Measurements from ENCODE around the gene PARD3.

Gene PARD3

DNA sequence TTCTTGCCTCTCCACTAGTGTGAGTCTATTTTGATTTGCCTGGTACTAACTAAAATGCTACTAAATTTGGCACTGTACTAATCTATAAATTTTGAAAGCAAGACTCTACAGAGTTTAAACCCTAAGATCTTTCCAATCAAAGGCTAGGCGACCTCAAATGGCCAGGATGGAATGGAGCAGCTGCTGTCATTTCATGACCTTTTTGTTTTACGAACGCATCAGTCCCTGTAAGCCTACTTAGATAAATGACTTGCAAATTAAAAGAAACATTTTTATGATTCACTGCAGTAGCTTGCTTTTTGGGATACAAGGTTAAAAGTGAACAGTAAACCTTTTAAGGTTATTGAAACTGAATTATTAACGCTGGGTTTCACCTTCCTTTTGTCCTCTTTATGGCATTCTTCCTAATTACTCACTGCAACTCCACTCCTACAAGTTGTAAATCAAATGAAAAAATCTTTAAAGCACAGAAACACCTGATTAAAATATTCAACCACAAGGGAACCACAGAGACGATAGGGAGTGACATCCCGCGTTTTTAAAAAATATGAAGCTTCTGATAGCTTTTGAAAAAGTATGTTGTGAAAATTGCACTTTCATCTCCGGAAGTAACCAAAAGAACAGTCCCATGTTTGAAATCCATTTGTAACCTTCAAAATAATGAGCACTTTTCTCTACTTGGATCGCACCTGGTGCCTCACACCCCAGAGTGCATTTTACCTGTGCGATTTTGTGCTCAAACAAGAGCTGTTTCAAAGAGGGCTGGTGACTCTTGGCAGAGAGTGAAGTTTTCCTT is 595.1 kb downstream of the PARD3 start:
- H3K27me3 Mint-ChIP-seq: no peaks in the 10 kb centered on the region
- ATAC-seq (replicated peaks): no peak
- no peaks in the 10 kb centered on the region for H3K9me3 Mint-ChIP-seq
- no peak overlapping the region for H3K4me3 Mint-ChIP-seq
- H3K4me1 Mint-ChIP-seq (ENCODE audit: low read depth in 2 of 2): no peaks in the 10 kb centered on the region
- H3K36me3 Mint-ChIP-seq (ENCODE audit: insufficient read depth): no peaks in the 10 kb centered on the region
- DNase-seq: no peak
- no peak overlapping the region for H3K27ac Mint-ChIP-seq

DNA sequence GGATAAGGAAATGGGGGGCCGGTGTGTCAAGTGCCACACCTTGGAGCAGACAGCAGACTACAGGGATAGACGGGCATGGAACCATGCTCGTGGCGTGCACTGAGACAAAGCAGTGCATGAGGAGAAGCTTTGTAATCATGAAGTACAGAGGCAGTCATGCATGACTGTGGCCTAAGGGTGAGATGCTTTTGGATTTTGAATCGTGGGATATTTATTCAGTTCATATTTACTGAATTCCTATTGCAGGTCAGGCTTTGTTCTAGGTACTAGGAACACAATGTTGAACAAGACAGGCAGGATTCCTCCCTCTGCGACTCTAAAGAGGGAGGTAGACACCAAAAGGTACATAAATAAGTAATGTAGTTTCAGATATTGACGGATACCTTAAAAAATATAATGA is 597.6 kb downstream of the PARD3 start:
- no peaks in the 10 kb centered on the region for H3K4me1 Mint-ChIP-seq (ENCODE audit: low read depth in 2 of 2)
- DNase-seq: no peak
- no peaks in the 10 kb centered on the region for H3K9me3 Mint-ChIP-seq
- no peak for ATAC-seq (replicated peaks)
- no peak overlapping the region for H3K27ac Mint-ChIP-seq
- no peaks in the 10 kb centered on the region for H3K36me3 Mint-ChIP-seq (ENCODE audit: insufficient read depth)
- H3K27me3 Mint-ChIP-seq: no peaks in the 10 kb centered on the region
- H3K4me3 Mint-ChIP-seq: no peak overlapping the region

DNA sequence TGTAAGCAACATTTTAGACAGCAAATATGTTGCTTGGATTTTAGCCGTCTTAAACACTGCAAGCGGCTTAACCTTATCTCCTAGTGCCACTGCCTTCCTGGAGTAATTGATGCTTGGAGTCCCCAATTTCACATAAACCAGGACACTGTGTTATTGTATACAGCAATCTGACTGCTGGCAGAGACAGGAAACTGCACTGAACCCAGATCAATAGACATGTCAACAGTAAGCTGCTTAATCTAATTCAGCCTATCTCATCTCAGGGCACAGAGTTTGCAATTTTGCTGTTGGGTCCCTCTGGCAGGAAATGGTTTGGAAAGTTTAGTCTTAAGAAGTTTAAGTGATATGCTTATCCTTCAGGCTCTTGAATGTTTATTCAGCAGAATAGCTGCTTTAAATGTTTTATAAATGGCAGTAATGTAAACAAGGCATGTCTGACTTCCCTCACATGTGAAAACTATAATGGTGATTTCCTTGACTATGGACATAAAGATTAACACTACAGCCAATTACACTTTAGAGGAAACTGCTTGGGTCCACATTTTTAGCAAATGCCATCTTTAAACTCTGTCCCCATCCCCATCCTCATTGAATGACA is 598.6 kb downstream of the PARD3 start:
- Mint-ChIP-seq H3K27ac (no peak overlapping the region), H3K4me1 (ENCODE audit: low read depth in 2 of 2) (no peaks in the 10 kb centered on the region), H3K27me3 (no peaks in the 10 kb centered on the region), H3K36me3 (ENCODE audit: insufficient read depth) (no peaks in the 10 kb centered on the region), H3K9me3 (no peaks in the 10 kb centered on the region), H3K4me3 (no peak overlapping the region)
- ATAC-seq (replicated peaks) (no peak), DNase-seq (no peak)

DNA sequence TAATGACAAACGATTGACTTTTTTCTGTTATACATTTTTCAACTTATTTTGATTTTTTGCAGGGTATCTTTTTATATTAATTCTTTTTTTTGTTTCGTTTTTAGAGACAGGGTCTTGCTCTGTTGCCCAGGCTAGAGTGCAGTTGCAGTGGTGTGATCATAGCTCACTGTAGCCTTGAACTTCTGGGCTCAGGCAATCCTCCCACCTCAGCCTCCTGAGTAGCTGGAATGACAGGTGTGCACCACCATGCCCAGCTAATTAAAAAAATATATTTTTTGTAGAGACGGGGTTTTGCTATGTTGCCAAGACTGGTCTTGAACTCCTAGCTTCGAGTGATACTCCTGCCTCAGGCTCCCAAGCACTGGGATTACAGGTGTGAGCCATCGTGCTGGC is 601.3 kb downstream of the PARD3 start:
- Mint-ChIP-seq H3K4me1 (ENCODE audit: low read depth in 2 of 2) (no peaks in the 10 kb centered on the region), H3K9me3 (peaks cover 0 to 2% of the 10 kb centered on the region in 2 donors), H3K36me3 (ENCODE audit: insufficient read depth) (no peaks in the 10 kb centered on the region), H3K4me3 (no peak overlapping the region), H3K27ac (no peak overlapping the region), H3K27me3 (no peaks in the 10 kb centered on the region)
- DNase-seq (no peak), ATAC-seq (replicated peaks) (no peak)

DNA sequence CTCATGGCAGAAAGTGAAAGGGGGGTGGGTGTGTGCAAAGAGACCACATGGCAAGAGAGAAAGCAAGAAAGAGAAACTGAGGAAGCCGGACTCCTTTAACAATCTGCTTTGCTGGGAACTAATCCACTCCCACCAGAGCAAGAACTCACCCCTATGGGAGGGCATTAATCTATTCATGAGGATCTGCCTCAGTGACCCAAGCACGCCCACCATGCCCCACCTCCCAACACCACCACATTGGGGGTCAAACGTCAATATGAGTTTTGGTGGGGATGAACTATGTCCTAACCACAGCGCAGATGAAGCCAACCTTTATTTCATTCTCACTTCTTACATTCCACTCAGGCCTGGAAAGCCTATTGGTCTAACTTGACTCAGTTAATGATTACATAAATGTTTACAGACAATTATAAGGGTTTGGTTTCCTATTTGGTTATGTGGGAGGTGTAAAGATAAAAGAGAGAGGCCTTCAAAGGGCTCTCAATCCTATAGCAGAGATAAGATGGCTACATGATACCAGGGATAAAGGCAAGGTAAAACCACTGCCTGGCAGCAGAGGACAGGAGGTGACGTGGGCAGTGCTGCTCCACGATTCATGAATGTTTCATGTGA is 601.8 kb downstream of the PARD3 start:
- Mint-ChIP-seq H3K27ac (no peak overlapping the region), H3K9me3 (peaks cover 0 to 2% of the 10 kb centered on the region in 2 donors), H3K27me3 (no peaks in the 10 kb centered on the region), H3K4me1 (ENCODE audit: low read depth in 2 of 2) (no peaks in the 10 kb centered on the region), H3K36me3 (ENCODE audit: insufficient read depth) (no peaks in the 10 kb centered on the region), H3K4me3 (no peak overlapping the region)
- no peak for ATAC-seq (replicated peaks)
- no peak for DNase-seq

DNA sequence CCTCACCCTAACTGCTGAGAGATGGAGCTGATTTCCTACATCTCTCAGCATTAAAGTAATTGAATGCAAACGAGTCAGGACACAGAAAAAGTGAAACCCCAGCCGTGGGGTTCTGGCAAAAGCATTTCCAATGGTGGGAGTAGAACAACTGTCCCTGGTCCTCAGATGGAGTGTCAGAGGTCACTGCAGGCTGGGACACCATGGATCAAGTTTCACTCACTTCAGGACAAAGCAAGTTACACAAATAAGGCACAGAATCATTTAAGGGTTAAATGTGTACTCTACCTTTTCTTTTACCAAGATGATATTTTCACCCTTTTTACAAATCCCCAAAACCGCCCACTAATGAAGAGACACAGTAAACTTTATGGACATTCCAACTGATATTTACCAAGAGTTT is 607.8 kb downstream of the PARD3 start:
- no peak overlapping the region for H3K4me3 Mint-ChIP-seq
- no peaks in the 10 kb centered on the region for H3K4me1 Mint-ChIP-seq (ENCODE audit: low read depth in 2 of 2)

DNA sequence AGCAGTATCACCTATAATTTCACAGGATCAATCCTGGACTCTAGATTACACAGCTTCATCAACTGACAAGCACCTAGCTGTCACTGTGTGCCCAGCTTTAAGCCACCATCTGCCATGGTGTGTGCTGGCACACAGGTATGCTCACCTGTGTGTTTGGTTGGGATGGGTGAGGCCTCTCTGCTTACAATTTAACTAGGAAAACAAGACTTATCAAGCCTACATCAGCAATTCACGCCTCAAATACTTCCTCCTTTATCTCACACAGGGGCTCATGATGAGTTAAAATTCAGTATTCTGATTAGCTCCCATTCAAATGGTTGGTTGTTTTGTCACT is 608.2 kb downstream of the PARD3 start:
- Mint-ChIP-seq H3K27me3 (peaks cover 0 to 18% of the 10 kb centered on the region in 2 donors), H3K4me3 (no peak overlapping the region), H3K36me3 (ENCODE audit: insufficient read depth) (no peaks in the 10 kb centered on the region), H3K4me1 (ENCODE audit: low read depth in 2 of 2) (no peaks in the 10 kb centered on the region), H3K9me3 (peaks cover 2 to 7% of the 10 kb centered on the region in 2 donors), H3K27ac (no peak overlapping the region)
- ATAC-seq (replicated peaks): no peak
- no peak for DNase-seq

More for the DNA sequence above, 607.8 kb downstream of the PARD3 start:
- Mint-ChIP-seq H3K27me3 (peaks cover 0 to 18% of the 10 kb centered on the region in 2 donors), H3K36me3 (ENCODE audit: insufficient read depth) (no peaks in the 10 kb centered on the region), H3K9me3 (peaks cover 2 to 7% of the 10 kb centered on the region in 2 donors), H3K27ac (no peak overlapping the region)
- DNase-seq (no peak), ATAC-seq (replicated peaks) (no peak)

DNA sequence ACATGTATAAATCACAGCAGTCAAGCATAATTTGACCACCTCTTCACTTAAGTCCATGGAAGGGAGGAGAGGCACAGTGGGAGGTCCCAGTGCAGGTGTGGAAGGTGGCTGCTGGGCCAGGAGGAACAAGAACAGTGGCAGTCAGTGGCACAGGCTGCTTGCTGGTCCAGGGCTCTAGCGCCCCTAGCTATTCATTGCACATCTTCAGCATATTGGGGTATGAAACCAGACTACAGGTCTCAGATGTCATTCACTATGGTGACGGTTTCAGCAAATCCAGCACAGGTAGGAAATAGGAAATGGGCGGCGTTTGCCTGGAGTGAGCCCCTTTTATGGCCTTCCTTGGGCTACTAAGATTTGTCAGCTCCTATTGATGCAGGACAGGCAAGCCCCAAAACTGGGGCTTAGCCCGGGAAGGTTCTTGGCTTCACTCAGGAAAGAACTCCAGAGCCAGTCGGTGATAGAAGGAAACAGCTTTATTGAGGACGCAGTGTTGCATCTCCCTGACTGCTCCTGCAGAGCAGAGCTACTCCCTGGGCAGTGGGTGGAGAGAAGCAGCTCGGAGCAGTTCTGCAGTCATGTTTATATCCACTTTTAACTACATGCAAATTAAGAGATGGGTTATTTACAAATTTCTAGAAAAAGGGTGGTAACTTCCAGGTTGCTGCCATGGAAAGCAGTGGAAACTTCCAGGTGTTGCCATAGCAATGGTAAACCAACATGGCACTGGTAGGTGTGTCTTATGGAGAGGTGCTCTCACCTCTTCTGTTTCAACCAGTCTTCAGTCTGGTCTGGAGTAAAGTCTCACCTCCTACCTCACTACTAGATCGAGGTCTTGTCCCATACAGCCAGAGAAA is 608.8 kb downstream of the PARD3 start:
- no peak for DNase-seq
- peaks cover 0 to 18% of the 10 kb centered on the region in 2 donors for H3K27me3 Mint-ChIP-seq
- H3K4me1 Mint-ChIP-seq (ENCODE audit: low read depth in 2 of 2): no peaks in the 10 kb centered on the region
- no peaks in the 10 kb centered on the region for H3K36me3 Mint-ChIP-seq (ENCODE audit: insufficient read depth)
- no peak overlapping the region for H3K4me3 Mint-ChIP-seq
- no peak for ATAC-seq (replicated peaks)
- no peak overlapping the region for H3K27ac Mint-ChIP-seq
- H3K9me3 Mint-ChIP-seq: peaks cover 2 to 7% of the 10 kb centered on the region in 2 donors

DNA sequence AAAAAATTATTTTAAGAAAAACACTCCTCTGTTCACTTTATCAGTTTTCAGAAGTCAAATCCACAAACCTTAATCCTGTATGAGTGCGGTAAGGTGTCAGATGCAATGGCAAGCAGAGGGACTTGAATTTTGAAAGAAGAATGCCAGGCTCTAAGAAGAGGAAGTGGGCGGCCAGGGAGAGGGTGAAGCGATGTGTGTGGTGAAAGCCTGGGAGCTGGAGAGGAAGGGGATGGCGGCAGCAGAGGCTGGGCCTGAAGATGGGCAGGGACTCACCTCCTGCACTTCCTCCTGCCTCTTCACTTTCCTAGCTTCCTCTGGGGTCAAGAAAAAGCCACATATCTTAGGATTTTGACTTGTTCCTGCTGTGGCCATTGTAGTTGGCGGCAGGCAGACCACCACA is 609.6 kb downstream of the PARD3 start:
- Mint-ChIP-seq H3K4me3 (no peak overlapping the region), H3K27me3 (peaks cover 0 to 18% of the 10 kb centered on the region in 2 donors), H3K36me3 (ENCODE audit: insufficient read depth) (no peaks in the 10 kb centered on the region), H3K9me3 (peaks cover 0 to 7% of the 10 kb centered on the region in 2 donors), H3K4me1 (ENCODE audit: low read depth in 2 of 2) (no peaks in the 10 kb centered on the region), H3K27ac (no peak overlapping the region)
- DNase-seq (no peak), ATAC-seq (replicated peaks) (no peak)

DNA sequence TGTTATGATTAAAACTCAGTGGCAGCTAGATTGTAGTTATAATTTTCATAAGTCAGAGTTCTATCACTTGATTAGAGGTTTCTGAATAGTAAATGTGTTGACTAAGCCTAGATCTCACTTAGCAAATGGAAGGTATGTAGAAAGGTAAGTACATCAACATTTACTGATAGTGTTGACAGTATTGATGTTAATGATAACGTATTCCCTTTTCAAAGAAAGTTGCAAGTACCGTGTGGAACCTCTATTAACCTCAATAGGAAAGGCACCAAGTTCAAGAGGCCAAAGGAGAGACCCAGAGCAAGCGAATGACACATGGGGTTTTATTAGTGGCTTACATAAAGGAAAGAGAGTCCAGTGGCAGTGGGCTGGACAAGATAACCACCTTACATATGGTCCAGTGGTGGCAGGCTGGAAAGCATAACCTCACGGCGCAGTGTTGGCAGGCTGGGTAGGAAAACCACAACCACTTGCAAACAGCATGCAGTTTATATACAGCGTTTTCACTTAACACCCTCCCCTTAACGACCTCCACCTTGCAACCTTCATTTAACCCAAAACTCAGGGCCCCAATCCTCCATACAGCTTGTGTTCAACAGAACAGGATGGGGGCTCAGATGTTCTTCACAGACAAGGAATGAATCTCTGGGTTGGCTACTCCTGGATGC is 611.0 kb downstream of the PARD3 start:
- peaks cover 0 to 7% of the 10 kb centered on the region in 2 donors for H3K9me3 Mint-ChIP-seq
- H3K36me3 Mint-ChIP-seq (ENCODE audit: insufficient read depth): no peaks in the 10 kb centered on the region
- ATAC-seq (replicated peaks) (no peak), DNase-seq (no peak)
- peaks cover 0 to 18% of the 10 kb centered on the region in 2 donors for H3K27me3 Mint-ChIP-seq
- H3K27ac Mint-ChIP-seq: no peak overlapping the region
- no peaks in the 10 kb centered on the region for H3K4me1 Mint-ChIP-seq (ENCODE audit: low read depth in 2 of 2)
- H3K4me3 Mint-ChIP-seq: no peak overlapping the region

DNA sequence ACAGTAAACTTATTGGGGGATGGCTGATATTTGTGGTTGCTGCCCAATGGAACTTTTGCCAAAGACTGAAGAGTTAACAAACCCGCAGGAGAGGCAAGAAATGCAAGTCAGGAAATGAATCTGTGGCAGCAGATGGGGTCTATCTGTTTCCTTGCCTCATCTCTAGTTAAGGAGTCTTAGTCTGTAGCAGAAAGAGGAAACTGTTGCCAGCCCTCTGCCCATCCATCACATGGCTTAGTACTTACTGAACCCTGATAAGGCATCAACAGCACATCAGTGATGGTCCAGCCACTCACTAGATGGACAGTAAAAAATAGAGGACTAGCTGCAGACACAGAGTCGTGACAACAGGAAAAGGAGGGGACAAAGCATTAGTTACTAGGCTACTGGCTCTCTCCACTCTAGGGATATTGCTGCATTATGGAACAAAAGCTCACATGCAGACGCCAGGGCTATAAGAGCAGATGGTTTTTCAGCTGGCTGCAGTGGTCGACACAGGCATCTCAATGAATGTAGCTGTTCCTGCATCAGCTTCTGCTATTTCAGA is 614.7 kb downstream of the PARD3 start:
- no peaks in the 10 kb centered on the region for H3K4me1 Mint-ChIP-seq (ENCODE audit: low read depth in 2 of 2)
- no peak for DNase-seq
- no peaks in the 10 kb centered on the region for H3K36me3 Mint-ChIP-seq (ENCODE audit: insufficient read depth)
- H3K9me3 Mint-ChIP-seq: no peaks in the 10 kb centered on the region
- no peak for ATAC-seq (replicated peaks)
- peaks cover 0 to 7% of the 10 kb centered on the region in 2 donors for H3K27me3 Mint-ChIP-seq
- H3K4me3 Mint-ChIP-seq: no peak overlapping the region
- no peak overlapping the region for H3K27ac Mint-ChIP-seq

DNA sequence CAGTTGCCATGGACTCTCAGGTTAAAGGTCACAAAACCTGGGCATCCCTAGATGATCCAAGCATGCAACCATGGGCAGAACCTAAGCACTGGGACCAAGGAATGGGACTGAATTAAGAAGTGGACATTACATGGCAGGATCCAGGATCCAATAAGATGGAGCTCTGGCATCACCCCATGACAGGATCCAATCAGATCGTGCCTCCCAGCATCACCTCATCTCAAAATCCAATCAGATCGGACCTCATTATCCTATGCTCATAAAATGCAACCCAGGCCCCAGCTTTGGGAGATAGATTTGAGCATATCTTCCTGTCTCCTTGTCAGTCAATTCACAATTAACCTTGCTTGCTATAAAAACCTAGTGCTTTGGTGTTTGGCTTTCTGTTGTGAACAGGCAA is 616.1 kb downstream of the PARD3 start:
- DNase-seq: no peak
- Mint-ChIP-seq H3K9me3 (no peaks in the 10 kb centered on the region), H3K4me1 (ENCODE audit: low read depth in 2 of 2) (no peaks in the 10 kb centered on the region), H3K27me3 (peaks cover 0 to 7% of the 10 kb centered on the region in 2 donors), H3K4me3 (no peak overlapping the region), H3K27ac (no peak overlapping the region), H3K36me3 (ENCODE audit: insufficient read depth) (no peaks in the 10 kb centered on the region)
- no peak for ATAC-seq (replicated peaks)

DNA sequence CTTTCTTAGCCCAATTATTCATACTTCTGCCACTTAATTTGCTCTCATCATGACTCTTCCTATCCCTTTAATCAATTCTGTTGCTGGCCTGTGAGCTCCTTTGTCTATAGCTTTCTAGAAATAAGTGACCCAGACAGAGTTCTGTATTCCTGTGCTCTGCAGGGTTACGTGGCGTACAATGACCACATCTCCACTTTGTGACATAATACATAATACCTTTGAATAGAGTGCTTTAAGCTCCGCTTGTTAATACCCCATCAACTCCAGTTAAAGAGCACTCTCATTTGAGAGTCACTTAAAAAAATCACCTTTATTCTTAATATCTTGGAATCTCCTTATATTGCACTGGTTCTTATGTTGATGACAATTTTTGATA is 619.0 kb downstream of the PARD3 start:
- Mint-ChIP-seq H3K36me3 (ENCODE audit: insufficient read depth) (no peaks in the 10 kb centered on the region), H3K27me3 (no peaks in the 10 kb centered on the region), H3K4me1 (ENCODE audit: low read depth in 2 of 2) (no peaks in the 10 kb centered on the region), H3K4me3 (no peak overlapping the region), H3K27ac (no peak overlapping the region), H3K9me3 (peaks cover 0 to 2% of the 10 kb centered on the region in 2 donors)
- no peak for ATAC-seq (replicated peaks)
- DNase-seq: no peak

Measured in effector memory CD8-positive, alpha-beta T cell (primary cell).